Chondrocyte (in vitro differentiated cells): ENCODE data around the gene SERPINE2. TPM values are rescaled to one million over a fixed set of nuclear protein-coding genes. Genes with fewer than 3 reads are reported as not detected.

Source experiments
- DNase-seq: peaks from one replicate; pipeline ENCODE4 v3.0.0; 2021; ENCODE audit warnings: mixed read lengths, low spot score
- H3K27ac Mint-ChIP-seq: one replicate; pipeline ENCODE4 v1.8.0; 2021; ENCODE audit warnings: mild to moderate bottlenecking, moderate library complexity, mixed read lengths; ENCODE audit not compliant: unreplicated experiment
- H3K27me3 Mint-ChIP-seq: 2 replicates; pipeline ENCODE4 v1.8.0; 2021; ENCODE audit warnings: low read depth, mixed read lengths
- H3K36me3 Mint-ChIP-seq: 2 replicates; pipeline ENCODE4 v1.8.0; 2021; ENCODE audit warnings: low read depth, mixed read lengths
- H3K4me1 Mint-ChIP-seq: 2 replicates; pipeline ENCODE4 v1.8.0; 2021; ENCODE audit warnings: low read depth, mild to moderate bottlenecking, mixed read lengths
- H3K4me3 Mint-ChIP-seq: one replicate; pipeline ENCODE4 v1.8.0; 2021; ENCODE audit warnings: mild to moderate bottlenecking, moderate library complexity, mixed read lengths; ENCODE audit not compliant: unreplicated experiment
- H3K9me3 Mint-ChIP-seq: 2 replicates; pipeline ENCODE4 v1.8.0; 2021; ENCODE audit warnings: low read depth, mixed read lengths
- total RNA-seq: library from RNA; stranded (reverse); gene quantifications from 3 replicates; pipeline ENCODE4 v1.2.1, GENCODE V29; 2021
- TF ChIP-seq, protein P1 (sequence below): fragments of 200-600 bp; sonication (generic); IDR thresholded peaks from 2 replicates; pipeline ENCODE4 v1.5.0; 2021; ENCODE audit warnings: antibody characterized with exemption, mild to moderate bottlenecking, moderate library complexity

The SERPINE2 gene
- total RNA-seq, 1 donor from 2014 or later: 46.9 TPM

DNA sequence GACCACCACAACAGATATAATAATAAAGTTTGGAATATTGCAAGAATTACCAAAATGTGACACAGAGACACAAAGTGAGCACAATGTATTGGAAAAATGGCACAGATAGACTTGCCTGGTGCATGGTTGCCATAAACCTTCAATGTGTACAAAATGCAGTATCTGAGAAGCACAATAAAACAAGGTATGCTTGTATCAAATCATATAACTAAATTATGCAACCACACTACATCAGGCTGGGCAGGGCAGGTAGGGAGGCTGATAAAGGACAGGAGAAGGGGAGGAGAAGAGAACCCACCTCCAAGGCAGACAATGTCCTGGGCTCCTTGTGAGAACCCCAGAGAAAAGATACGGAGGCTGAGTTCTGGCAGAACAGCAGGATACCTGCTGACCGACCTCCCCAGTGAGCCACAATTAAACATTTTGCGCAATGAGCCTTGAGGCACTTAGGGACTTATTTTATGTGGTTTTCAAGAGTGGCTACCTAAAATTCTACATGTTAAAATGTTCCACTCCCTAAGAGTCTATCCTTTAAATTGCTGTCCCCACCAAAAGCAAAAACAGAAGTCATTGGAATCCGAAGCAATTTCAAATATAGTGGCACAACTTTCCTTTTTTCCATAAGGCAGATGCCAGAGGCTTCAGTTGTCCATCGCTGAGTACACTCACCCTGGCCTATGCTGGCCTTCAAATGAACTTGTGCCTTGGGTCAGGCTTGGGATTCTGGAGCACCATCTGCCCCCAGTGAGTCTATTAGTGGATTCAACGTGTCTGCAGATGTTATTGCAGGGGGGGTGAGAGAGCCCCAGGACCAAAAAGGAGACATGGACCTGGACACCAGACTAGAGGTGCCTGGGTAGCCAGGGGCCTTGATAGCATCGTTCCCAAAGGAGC is 110.7 kb downstream of the SERPINE2 start:
- Mint-ChIP-seq H3K4me3 (no peak overlapping the region), H3K27ac (peak overlapping the region; percentile 41), H3K36me3 (peaks cover 5% of the 10 kb centered on the region), H3K27me3 (no peaks in the 10 kb centered on the region), H3K9me3 (peaks cover 12% of the 10 kb centered on the region), H3K4me1 (peaks cover 40% of the 10 kb centered on the region)
- DNase-seq: no peak
- TF ChIP-seq, protein P1, sequence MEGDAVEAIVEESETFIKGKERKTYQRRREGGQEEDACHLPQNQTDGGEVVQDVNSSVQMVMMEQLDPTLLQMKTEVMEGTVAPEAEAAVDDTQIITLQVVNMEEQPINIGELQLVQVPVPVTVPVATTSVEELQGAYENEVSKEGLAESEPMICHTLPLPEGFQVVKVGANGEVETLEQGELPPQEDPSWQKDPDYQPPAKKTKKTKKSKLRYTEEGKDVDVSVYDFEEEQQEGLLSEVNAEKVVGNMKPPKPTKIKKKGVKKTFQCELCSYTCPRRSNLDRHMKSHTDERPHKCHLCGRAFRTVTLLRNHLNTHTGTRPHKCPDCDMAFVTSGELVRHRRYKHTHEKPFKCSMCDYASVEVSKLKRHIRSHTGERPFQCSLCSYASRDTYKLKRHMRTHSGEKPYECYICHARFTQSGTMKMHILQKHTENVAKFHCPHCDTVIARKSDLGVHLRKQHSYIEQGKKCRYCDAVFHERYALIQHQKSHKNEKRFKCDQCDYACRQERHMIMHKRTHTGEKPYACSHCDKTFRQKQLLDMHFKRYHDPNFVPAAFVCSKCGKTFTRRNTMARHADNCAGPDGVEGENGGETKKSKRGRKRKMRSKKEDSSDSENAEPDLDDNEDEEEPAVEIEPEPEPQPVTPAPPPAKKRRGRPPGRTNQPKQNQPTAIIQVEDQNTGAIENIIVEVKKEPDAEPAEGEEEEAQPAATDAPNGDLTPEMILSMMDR: no peak

DNA sequence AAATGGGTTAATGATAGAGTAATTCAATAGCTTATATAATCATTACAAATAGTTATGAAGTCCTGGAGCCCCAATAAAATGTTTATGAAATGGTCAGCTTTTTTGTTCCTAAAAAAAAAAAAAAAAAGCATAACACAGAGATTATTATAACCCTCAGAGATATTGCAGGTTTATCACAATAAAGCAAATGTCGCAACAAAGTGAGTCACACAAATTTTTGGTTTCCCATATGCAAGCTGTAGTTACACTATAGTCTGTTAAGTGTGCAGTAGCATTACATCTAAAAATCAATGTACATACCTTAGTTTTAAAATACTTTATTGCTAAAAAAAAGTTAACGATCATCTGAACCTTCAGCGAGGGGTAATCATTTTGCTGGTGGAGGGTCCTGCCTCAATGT is 114.0 kb downstream of the SERPINE2 start:
- Mint-ChIP-seq H3K36me3 (peaks cover 6% of the 10 kb centered on the region), H3K4me1 (peaks cover 47% of the 10 kb centered on the region), H3K4me3 (no peak overlapping the region), H3K9me3 (peaks cover 12% of the 10 kb centered on the region), H3K27me3 (no peaks in the 10 kb centered on the region), H3K27ac (no peak overlapping the region)
- TF ChIP-seq, protein P1: no peak
- no peak for DNase-seq

Other genes with a start within 250 kb of the SERPINE2 start
- gene AP1S3, start 201.7 kb downstream of the SERPINE2 start, total RNA-seq: 5.2 to 6.4 TPM (median 5.5 TPM) in 3 replicates
- gene WDFY1, start 94.0 kb downstream of the SERPINE2 start, total RNA-seq: 52.3 to 68.0 TPM (median 61.3 TPM) in 3 replicates
- gene MRPL44, start 81.8 kb downstream of the SERPINE2 start, total RNA-seq: 23.5 to 24.6 TPM (median 23.8 TPM) in 3 replicates